ENCODE results near the gene TTBK1.

The TTBK1 gene

DNA sequence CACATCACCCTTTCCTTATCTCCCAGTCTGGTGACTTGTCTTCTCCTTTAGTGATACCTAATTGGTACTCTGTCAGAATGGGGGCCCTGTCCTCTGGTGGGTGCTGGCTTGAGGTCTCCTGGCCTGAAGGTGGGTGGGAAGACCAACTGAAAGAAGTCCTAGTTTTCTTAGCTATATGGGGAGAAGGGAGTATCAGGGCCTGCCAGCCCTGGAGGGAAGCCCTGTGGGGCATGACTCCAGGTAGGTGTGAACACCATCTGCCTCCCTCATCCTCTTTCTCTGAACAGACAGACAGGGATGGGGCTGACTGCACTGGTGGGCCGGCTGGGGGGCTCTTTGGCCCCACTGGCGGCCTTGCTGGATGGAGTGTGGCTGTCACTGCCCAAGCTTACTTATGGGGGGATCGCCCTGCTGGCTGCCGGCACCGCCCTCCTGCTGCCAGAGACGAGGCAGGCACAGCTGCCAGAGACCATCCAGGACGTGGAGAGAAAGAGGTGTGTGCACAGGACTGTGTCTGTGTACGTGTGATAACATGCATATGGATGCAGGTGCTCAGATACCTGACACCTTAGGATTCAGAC lies 60.6 kb downstream of the TTBK1 start:
- in situ Hi-C loops (cut with HindIII; ENCODE audit: low pct_unique_long_range_greater_than_20kb, low sequenced_read_pairs): no loop called here
- no peak for DNase-seq (ENCODE audit: low read depth in 1 of 2, low spot score in 1 of 2)

GRCh38 chr6:43304361-43304760 lies 61.1 kb downstream of the TTBK1 start:
- TF ChIP-seq JUND (IDR thresholded peaks at IDR 0.05; ENCODE audit: low read depth): no peak
- DNase-seq (ENCODE audit: low read depth in 1 of 2, low spot score in 1 of 2): no peak
- in situ Hi-C loops (cut with HindIII; ENCODE audit: low pct_unique_long_range_greater_than_20kb, low sequenced_read_pairs): no loop called here

More for the DNA sequence above, 60.6 kb downstream of the TTBK1 start:
- TF ChIP-seq JUND (IDR thresholded peaks at IDR 0.05; ENCODE audit: low read depth): no peak

DNA sequence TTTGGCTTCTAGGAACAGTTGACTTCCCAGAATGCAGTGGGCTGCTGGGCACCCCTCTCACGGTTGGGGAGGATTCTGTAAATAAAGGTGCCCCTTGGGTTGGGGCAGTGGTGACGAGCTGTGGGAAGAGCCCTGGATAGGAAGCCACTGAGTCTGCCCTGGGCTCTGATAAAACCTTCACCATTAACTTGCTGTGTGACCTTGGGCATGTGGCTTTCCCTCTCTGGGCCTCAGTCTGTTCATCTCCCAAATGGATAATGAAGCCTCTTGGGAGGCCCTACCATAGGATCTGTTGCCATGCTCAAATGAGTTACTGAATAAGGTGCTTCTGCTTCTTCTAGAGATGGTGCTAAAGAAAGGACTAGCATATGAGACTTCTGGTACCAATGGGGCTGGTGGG lies 61.6 kb downstream of the TTBK1 start:
- no peak for DNase-seq (ENCODE audit: low read depth in 1 of 2, low spot score in 1 of 2)
- TF ChIP-seq JUND (IDR thresholded peaks at IDR 0.05; ENCODE audit: low read depth): no peak
- in situ Hi-C loops (cut with HindIII; ENCODE audit: low pct_unique_long_range_greater_than_20kb, low sequenced_read_pairs): no loop called here

GRCh38 chr6:43306086-43306485 lies 62.8 kb downstream of the TTBK1 start:
- no peak for TF ChIP-seq JUND (IDR thresholded peaks at IDR 0.05; ENCODE audit: low read depth)
- in situ Hi-C loops (cut with HindIII; ENCODE audit: low pct_unique_long_range_greater_than_20kb, low sequenced_read_pairs): no loop called here
- no peak for DNase-seq (ENCODE audit: low read depth in 1 of 2, low spot score in 1 of 2)

GRCh38 chr6:43307451-43308100 lies 64.3 kb downstream of the TTBK1 start:
- in situ Hi-C loops (cut with HindIII; ENCODE audit: low pct_unique_long_range_greater_than_20kb, low sequenced_read_pairs): no loop called here
- no peak for TF ChIP-seq JUND (IDR thresholded peaks at IDR 0.05; ENCODE audit: low read depth)

DNA sequence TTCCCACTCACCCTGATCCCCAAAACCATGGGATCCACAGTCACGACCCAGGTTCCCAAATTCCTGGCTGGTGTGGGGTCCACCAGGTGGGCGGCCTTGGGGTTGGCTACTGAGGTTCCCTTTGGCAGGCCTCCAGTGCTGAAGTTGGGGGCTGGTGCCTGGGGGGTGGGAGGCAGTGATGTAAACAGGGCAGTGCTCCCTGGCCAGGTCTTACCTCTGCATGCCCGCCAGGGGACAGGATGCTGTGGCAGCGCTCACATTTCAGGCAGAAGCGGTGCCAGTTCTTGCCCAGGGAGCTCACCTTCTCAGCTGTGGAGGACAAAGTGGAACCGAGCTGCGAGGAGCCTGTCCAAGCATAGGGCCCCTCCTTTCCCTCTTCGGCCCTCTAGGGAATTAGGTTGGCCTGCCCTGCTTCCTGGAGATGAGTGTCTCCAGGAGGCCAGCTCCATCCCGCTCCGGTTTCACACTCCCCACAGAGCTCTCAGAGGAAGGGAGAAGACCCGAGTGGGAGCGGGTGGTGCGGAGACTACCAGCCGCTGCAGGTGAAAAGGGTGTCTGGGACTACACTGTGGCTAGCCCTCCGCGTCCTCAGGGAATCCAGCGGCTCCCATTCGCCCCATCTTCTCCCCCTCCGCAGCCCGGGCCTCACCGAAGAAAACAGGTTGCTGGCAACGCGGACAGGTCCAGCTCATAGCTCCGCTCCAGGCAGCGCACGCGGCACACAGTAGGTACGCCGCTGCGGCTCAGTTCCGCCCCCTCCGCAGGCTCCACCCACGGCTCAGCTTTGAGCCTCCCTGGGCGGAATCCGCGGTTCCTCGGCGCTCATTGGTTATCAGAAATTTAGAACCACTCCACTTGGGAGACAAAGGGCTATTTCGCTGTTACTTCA lies 65.1 kb downstream of the TTBK1 start, which contains the start of gene CRIP3:
Gene CRIP3, minus strand, starts transcription at position 726 of the 889 bp plus-strand sequence. Its CDS starts 34 bp downstream, at position 692.
- DNase-seq (ENCODE audit: low read depth in 1 of 2, low spot score in 1 of 2): peak in 1 of 2 experiments; percentile 58
- in situ Hi-C loops (cut with HindIII; ENCODE audit: low pct_unique_long_range_greater_than_20kb, low sequenced_read_pairs): no loop called here
- no peak for TF ChIP-seq JUND (IDR thresholded peaks at IDR 0.05; ENCODE audit: low read depth)

More at GRCh38 chr6:43307451-43308100, 64.3 kb downstream of the TTBK1 start:
- no peak for DNase-seq (ENCODE audit: low read depth in 1 of 2, low spot score in 1 of 2)

DNA sequence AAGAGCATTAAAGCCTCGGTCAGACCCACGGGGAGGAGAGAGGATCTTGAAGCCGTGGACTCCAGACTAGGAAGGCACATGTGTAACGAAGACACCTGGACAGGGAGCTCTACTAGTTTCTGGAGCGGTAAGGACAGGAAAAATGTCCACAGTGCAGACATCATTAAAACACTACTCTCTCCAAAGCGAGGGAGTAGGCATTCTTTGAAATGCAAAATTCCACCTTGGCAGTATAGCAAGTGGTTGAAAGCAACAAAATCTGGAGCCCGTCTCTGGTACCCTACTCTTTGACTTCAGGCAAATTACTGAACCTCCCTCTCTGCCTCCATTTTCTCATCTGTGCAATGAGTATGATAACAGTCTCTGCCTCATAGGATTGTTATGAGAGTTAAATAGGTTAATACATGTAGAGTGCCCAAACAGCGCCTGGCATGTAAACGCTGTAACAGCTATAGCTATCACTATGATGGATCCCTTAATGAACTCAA lies 65.8 kb downstream of the TTBK1 start:
- in situ Hi-C loops (cut with HindIII; ENCODE audit: low pct_unique_long_range_greater_than_20kb, low sequenced_read_pairs): no loop called here
- DNase-seq (ENCODE audit: low read depth in 1 of 2, low spot score in 1 of 2): no peak
- TF ChIP-seq JUND (IDR thresholded peaks at IDR 0.05; ENCODE audit: low read depth): no peak

GRCh38 chr6:43310134-43310533 lies 66.9 kb downstream of the TTBK1 start:
- in situ Hi-C loops (cut with HindIII; ENCODE audit: low pct_unique_long_range_greater_than_20kb, low sequenced_read_pairs): no loop called here
- no peak for TF ChIP-seq JUND (IDR thresholded peaks at IDR 0.05; ENCODE audit: low read depth)
- no peak for DNase-seq (ENCODE audit: low read depth in 1 of 2, low spot score in 1 of 2)

DNA sequence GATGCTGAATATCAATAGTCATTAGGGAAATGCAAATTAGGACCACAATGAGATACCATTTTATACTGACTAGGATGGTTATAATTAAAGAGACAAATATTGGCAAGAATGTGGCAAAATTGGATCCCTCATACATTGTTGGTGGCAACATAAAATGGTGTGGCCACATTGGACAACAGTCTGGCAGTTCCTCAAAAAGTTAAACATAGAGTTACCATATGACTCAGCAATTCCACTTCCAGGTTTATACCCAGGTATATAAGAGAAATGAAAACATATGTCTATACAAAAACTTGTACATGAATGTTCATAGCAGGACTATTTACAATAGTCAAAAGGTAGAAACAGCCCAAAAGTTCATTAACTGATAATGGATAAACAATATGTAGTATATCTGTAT lies 67.3 kb downstream of the TTBK1 start:
- no peak for DNase-seq (ENCODE audit: low read depth in 1 of 2, low spot score in 1 of 2)
- in situ Hi-C loops (cut with HindIII; ENCODE audit: low pct_unique_long_range_greater_than_20kb, low sequenced_read_pairs): no loop called here
- no peak for TF ChIP-seq JUND (IDR thresholded peaks at IDR 0.05; ENCODE audit: low read depth)

DNA sequence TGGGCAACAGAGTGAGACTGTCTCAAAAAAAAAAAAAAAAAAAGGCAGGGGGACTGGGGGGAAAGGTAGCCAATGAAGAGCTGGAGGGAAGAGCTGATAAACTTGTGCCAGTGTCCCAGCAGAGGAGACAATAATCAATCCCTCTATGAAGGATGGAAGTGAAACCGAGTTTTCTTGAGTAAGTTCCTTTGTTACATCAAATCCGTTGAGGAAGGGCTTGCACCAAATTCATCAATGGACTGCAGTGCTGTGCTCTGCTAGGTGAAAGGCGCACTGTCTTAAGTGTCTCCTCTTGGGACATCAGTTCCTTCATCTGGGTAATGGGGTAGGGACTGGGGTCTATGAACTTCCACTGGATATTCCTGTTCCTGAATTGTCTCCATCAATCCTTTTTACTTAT lies 68.4 kb downstream of the TTBK1 start:
- in situ Hi-C loops (cut with HindIII; ENCODE audit: low pct_unique_long_range_greater_than_20kb, low sequenced_read_pairs): no loop called here
- TF ChIP-seq JUND (IDR thresholded peaks at IDR 0.05; ENCODE audit: low read depth): no peak
- DNase-seq (ENCODE audit: low read depth in 1 of 2, low spot score in 1 of 2): no peak

DNA sequence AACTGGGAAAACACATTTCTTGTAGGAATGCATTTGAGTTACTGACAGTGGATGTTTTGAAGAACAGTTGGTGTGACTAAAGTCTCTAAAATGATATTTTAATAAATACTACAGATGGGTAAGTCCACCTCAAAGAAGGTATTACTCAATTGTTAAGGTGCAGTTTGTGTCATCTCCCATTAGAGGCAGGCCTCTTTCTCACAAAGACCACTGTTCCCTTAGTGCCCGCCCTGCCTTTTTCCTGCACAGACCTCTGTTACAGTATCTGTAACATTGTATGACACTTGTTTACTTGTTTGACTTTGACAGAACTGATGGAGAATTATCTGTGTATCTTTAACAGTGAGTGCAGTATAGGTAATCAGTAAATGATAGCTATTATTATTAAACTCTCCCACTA lies 70.5 kb downstream of the TTBK1 start:
- no peak for DNase-seq (ENCODE audit: low read depth in 1 of 2, low spot score in 1 of 2)
- in situ Hi-C loops (cut with HindIII; ENCODE audit: low pct_unique_long_range_greater_than_20kb, low sequenced_read_pairs): no loop called here
- no peak for TF ChIP-seq JUND (IDR thresholded peaks at IDR 0.05; ENCODE audit: low read depth)

DNA sequence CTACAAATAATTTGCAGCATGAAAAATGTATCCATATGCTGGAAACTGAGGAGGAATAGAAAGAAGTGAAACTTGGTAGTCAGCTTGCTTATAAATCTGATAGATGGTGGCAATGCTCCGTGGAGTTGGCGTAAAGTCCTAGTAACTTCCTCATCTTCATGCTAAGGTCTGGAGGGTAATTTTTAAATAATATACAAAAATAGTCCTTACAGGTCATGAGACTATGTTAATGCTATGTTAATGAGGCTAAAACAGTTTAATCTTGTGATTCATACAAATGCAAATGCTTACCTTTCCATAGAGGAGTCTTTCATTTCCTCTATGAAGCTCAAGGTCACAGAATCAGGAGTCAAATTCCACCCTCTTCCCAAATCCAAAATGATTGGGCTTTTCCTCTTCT lies 74.7 kb downstream of the TTBK1 start:
- in situ Hi-C loops (cut with HindIII; ENCODE audit: low pct_unique_long_range_greater_than_20kb, low sequenced_read_pairs): no loop called here
- TF ChIP-seq JUND (IDR thresholded peaks at IDR 0.05; ENCODE audit: low read depth): no peak
- DNase-seq (ENCODE audit: low read depth in 1 of 2, low spot score in 1 of 2): no peak

GRCh38 chr6:43325876-43326275 lies 82.6 kb downstream of the TTBK1 start:
- no peak for DNase-seq (ENCODE audit: low read depth in 1 of 2, low spot score in 1 of 2)
- no peak for TF ChIP-seq JUND (IDR thresholded peaks at IDR 0.05; ENCODE audit: low read depth)
- in situ Hi-C loops (cut with HindIII; ENCODE audit: low pct_unique_long_range_greater_than_20kb, low sequenced_read_pairs): no loop called here
